Measurements from ENCODE around the gene SMIM24. TPM values are rescaled to one million over a fixed set of nuclear protein-coding genes. Genes with fewer than 3 reads are reported as not detected.

Gene SMIM24
- total and polyA plus RNA-seq, 2 donors (not counting 1 experiment from before 2014, with no cell fraction given): not detected

DNA sequence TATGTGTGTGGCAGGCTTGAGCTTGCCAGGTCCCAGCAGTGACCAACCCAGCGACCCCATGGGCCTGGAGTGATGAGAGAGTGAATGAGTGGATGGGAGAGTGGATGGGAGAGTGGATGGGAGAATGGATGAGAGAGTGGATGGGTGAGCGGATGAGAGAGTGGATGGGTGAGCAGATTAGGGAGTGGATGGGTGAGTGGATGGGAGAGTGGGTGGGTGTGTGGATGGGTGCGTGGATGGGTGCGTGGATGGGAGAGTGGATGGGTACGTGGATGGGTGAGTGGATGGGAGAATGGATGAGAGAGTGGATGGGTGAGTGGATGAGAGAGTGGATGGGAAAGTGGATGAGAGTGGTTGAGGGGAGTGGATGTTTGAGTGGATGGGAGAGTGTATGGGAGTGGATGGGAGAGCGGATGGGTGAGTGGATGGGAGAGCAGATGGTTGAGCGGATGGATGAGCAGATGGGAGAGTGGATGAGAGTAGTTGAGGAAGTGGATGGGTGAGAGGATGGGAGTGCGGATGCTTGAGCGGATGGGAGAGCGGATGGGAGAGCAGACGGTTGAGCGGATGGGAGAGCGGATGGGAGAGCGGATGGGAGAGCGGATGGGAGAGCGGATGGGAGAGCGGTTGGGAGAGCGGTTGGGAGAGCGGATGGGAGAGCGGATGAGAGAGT lies 48.4 kb upstream of the SMIM24 start:
- TF ChIP-seq, protein P1, sequence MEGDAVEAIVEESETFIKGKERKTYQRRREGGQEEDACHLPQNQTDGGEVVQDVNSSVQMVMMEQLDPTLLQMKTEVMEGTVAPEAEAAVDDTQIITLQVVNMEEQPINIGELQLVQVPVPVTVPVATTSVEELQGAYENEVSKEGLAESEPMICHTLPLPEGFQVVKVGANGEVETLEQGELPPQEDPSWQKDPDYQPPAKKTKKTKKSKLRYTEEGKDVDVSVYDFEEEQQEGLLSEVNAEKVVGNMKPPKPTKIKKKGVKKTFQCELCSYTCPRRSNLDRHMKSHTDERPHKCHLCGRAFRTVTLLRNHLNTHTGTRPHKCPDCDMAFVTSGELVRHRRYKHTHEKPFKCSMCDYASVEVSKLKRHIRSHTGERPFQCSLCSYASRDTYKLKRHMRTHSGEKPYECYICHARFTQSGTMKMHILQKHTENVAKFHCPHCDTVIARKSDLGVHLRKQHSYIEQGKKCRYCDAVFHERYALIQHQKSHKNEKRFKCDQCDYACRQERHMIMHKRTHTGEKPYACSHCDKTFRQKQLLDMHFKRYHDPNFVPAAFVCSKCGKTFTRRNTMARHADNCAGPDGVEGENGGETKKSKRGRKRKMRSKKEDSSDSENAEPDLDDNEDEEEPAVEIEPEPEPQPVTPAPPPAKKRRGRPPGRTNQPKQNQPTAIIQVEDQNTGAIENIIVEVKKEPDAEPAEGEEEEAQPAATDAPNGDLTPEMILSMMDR (IDR thresholded peaks at IDR 0.05): no peak
- no peak for TF ChIP-seq EZH2 (IDR thresholded peaks at IDR 0.05; ENCODE audit: borderline replicate concordance, insufficient read depth, low read depth, low read length, poor library complexity, severe bottlenecking)
- Histone ChIP-seq H3K79me2 (ENCODE audit: control insufficient read depth, insufficient read depth, low read length) (peaks cover 29% of the 10 kb centered on the region), H2AFZ (ENCODE audit: insufficient read depth, low read depth, low read length, poor library complexity, severe bottlenecking) (no peak overlapping the region), H3K36me3 (replicated peaks in 1 of 2; ENCODE audit: control extremely low read depth in 1 of 2, control insufficient read depth in 1 of 2, extremely low read depth in 1 of 2, insufficient read depth in 2 of 2, low read length in 1 of 2) (peaks cover 0 to 69% of the 10 kb centered on the region in 2 experiments), H3K27ac (ENCODE audit: low read length in 2 of 2) (peak overlapping the region in 1 of 2 donors; percentile 15), H3K27me3 (replicated peaks in 1 of 4; ENCODE audit: control extremely low read depth in 1 of 4, control insufficient read depth in 3 of 4, insufficient read depth in 4 of 4, low read length in 3 of 4) (no peaks in the 10 kb centered on the region), H3K4me1 (ENCODE audit: control insufficient read depth in 2 of 2, insufficient read depth in 2 of 2, low read length in 2 of 2) (no peaks in the 10 kb centered on the region), H3K4me2 (replicated peaks; ENCODE audit: low read depth, low read length, poor library complexity, severe bottlenecking) (no peak overlapping the region), H3K9ac (ENCODE audit: low read length) (no peak overlapping the region), H3K9me3 (ENCODE audit: control extremely low read depth in 1 of 3, control insufficient read depth in 2 of 3, insufficient read depth in 1 of 3, low read length in 2 of 3) (no peaks in the 10 kb centered on the region), H3K4me3 (ENCODE audit: control extremely low read depth in 1 of 5, extremely low read depth in 1 of 5, insufficient read depth in 1 of 5, low read depth in 2 of 5, low read length in 4 of 5) (no peak overlapping the region), H4K20me1 (ENCODE audit: control insufficient read depth, insufficient read depth, low read length, poor library complexity, severe bottlenecking) (peaks cover 52% of the 10 kb centered on the region)
- no peak for ATAC-seq (ENCODE audit: low read depth)
- WGBS (ENCODE audit: insufficient coverage): 98% methylated on average over 20 of the region's 20 CpGs
- Mint-ChIP-seq H3K4me3 (no peak overlapping the region), H3K9me3 (ENCODE audit: insufficient read depth) (no peaks in the 10 kb centered on the region), H3K27me3 (no peaks in the 10 kb centered on the region), H3K4me1 (no peaks in the 10 kb centered on the region), H3K27ac (no peak overlapping the region)
- CTCF ChIA-PET: no interaction called here
- intact Hi-C loops (cut with micrococcal nuclease): no loop called here
- no peak for DNase-seq
- POLR2A ChIA-PET: no interaction called here

DNA sequence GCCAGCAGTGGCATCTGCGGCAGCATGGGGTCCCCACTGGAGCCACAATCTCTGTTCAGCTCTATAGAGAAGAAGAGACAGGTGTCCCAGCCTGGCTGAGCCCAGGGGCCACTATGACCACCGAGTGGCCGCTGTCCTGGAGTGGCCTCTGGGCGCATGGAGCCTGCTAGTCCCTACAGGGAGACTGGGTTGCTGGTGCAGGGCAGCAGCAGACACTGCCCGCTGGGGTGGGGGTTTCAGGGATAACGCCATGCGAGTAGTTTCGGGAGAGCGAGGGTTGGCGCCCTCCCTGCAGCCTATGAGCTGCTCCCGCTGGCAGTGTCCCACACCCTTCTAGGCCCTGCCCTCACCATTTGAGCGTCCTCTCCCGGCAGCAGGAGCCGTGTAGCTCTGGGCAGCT lies 47.8 kb upstream of the SMIM24 start:
- Mint-ChIP-seq H3K4me3 (no peak overlapping the region), H3K4me1 (no peaks in the 10 kb centered on the region), H3K9me3 (ENCODE audit: insufficient read depth) (no peaks in the 10 kb centered on the region), H3K27me3 (no peaks in the 10 kb centered on the region), H3K27ac (no peak overlapping the region)
- no peaks in the 10 kb centered on the region for H3K9me3 ChIP-seq (ENCODE audit: control extremely low read depth in 1 of 3, control insufficient read depth in 2 of 3, insufficient read depth in 1 of 3, low read length in 2 of 3)
- H3K27me3 ChIP-seq (replicated peaks in 1 of 4; ENCODE audit: control extremely low read depth in 1 of 4, control insufficient read depth in 3 of 4, insufficient read depth in 4 of 4, low read length in 3 of 4): no peaks in the 10 kb centered on the region
- over 99% methylated on average over 14 of the region's 14 CpGs for WGBS (ENCODE audit: insufficient coverage)
- no peak for ATAC-seq (ENCODE audit: low read depth)
- POLR2A ChIA-PET: no interaction called here
- peaks cover 0 to 70% of the 10 kb centered on the region in 2 experiments for H3K36me3 ChIP-seq (replicated peaks in 1 of 2; ENCODE audit: control extremely low read depth in 1 of 2, control insufficient read depth in 1 of 2, extremely low read depth in 1 of 2, insufficient read depth in 2 of 2, low read length in 1 of 2)
- H4K20me1 ChIP-seq (ENCODE audit: control insufficient read depth, insufficient read depth, low read length, poor library complexity, severe bottlenecking): peaks cover 58% of the 10 kb centered on the region
- H3K4me3 ChIP-seq (ENCODE audit: control extremely low read depth in 1 of 5, extremely low read depth in 1 of 5, insufficient read depth in 1 of 5, low read depth in 2 of 5, low read length in 4 of 5): no peak overlapping the region
- no peak for DNase-seq
- no peak overlapping the region for H3K4me2 ChIP-seq (replicated peaks; ENCODE audit: low read depth, low read length, poor library complexity, severe bottlenecking)
- CTCF ChIA-PET: no interaction called here
- TF ChIP-seq EZH2 (IDR thresholded peaks at IDR 0.05; ENCODE audit: borderline replicate concordance, insufficient read depth, low read depth, low read length, poor library complexity, severe bottlenecking): no peak
- TF ChIP-seq, protein P1 (IDR thresholded peaks at IDR 0.05): no peak
- no peak overlapping the region for H3K27ac ChIP-seq (ENCODE audit: low read length in 2 of 2)
- H3K79me2 ChIP-seq (ENCODE audit: control insufficient read depth, insufficient read depth, low read length): peaks cover 34% of the 10 kb centered on the region
- H3K9ac ChIP-seq (ENCODE audit: low read length): no peak overlapping the region
- intact Hi-C loops (cut with micrococcal nuclease): no loop called here
- no peaks in the 10 kb centered on the region for H3K4me1 ChIP-seq (ENCODE audit: control insufficient read depth in 2 of 2, insufficient read depth in 2 of 2, low read length in 2 of 2)
- no peak overlapping the region for H2AFZ ChIP-seq (ENCODE audit: insufficient read depth, low read depth, low read length, poor library complexity, severe bottlenecking)

Measured in B cell (primary cell).